CD14-positive monocyte (primary cell): Measurements from ENCODE around the gene GBGT1. TPM values are rescaled to one million over a fixed set of nuclear protein-coding genes. Genes with fewer than 3 reads are reported as not detected.

Experiments
- DNase-seq, 3 donors: peaks; one replicate each; pipeline ENCODE4 v3.0.0-alpha.2; 2011 to 2022
- H2AFZ ChIP-seq: 2 replicates; pipeline ENCODE4 v1.6.0; 2012; ENCODE audit warnings: mild to moderate bottlenecking, low read depth, low read length, inconsistent platforms; ENCODE audit not compliant: insufficient read depth, poor library complexity, severe bottlenecking
- H3K27ac ChIP-seq, 2 donors: 1 replicate in 1 of 2; 2 replicates in 1 of 2; pipeline ENCODE4 v1.5.1; 2012 to 2013; ENCODE audit warnings: low read length in 2 of 2, control low read depth in 1 of 2, inconsistent platforms in 1 of 2, low read depth in 1 of 2, mild to moderate bottlenecking in 1 of 2
- H3K27me3 ChIP-seq, 2 donors: one replicate each; pipeline versions ENCODE4 v1.6.0 to v1.6.1; 2011 to 2013; ENCODE audit warnings: low read length in 2 of 2; ENCODE audit not compliant: control insufficient read depth in 2 of 2, insufficient read depth in 2 of 2
- H3K36me3 ChIP-seq, 2 donors: replicated peaks in 1 of 2; 1 replicate in 1 of 2; 2 replicates in 1 of 2; pipeline versions ENCODE4 v1.5.1 to v1.6.1; 2012 to 2013; ENCODE audit warnings: low read length in 2 of 2, control low read depth in 1 of 2, inconsistent platforms in 1 of 2, mild to moderate bottlenecking in 1 of 2; ENCODE audit not compliant: insufficient read depth in 2 of 2, control insufficient read depth in 1 of 2
- H3K4me1 ChIP-seq, 2 donors: 1 replicate in 1 of 2; 2 replicates in 1 of 2; pipeline versions ENCODE4 v1.5.1 to v1.6.1; 2012 to 2013; ENCODE audit warnings: low read length in 2 of 2, control low read depth in 1 of 2, inconsistent platforms in 1 of 2, mild to moderate bottlenecking in 1 of 2, moderate library complexity in 1 of 2; ENCODE audit not compliant: insufficient read depth in 2 of 2, control insufficient read depth in 1 of 2
- H3K4me2 ChIP-seq: replicated peaks from 2 replicates; pipeline ENCODE3; 2012; ENCODE audit warnings: low read length, moderate library complexity, mild to moderate bottlenecking; ENCODE audit not compliant: poor library complexity, severe bottlenecking; ENCODE audit errors: extremely low read depth
- H3K4me3 ChIP-seq, 3 experiments: fragments of 200-600 bp in 1 of 3; sonication (generic) in 1 of 3; replicated peaks in 1 of 3; 1 replicate in 2 of 3; 2 replicates in 1 of 3; pipeline ENCODE4 v1.5.1; 2011 to 2013; ENCODE audit warnings: low read length in 3 of 3, mild to moderate bottlenecking in 3 of 3, control low read depth in 2 of 3, low read depth in 2 of 3, inconsistent platforms in 1 of 3, moderate library complexity in 1 of 3
- H3K79me2 ChIP-seq: 2 replicates; pipeline ENCODE4 v1.6.0; 2012; ENCODE audit warnings: mild to moderate bottlenecking, control low read depth, inconsistent platforms, low read length, moderate library complexity; ENCODE audit not compliant: insufficient read depth
- H3K9ac ChIP-seq: 2 replicates; pipeline ENCODE4 v1.6.0; 2017; ENCODE audit warnings: low read length, mild to moderate bottlenecking; ENCODE audit not compliant: insufficient read depth, poor library complexity, severe bottlenecking
- H3K9me3 ChIP-seq, 2 donors: replicated peaks in 1 of 2; 1 replicate in 1 of 2; 2 replicates in 1 of 2; pipeline versions ENCODE4 v1.5.1 to v1.6.1; 2012 to 2013; ENCODE audit warnings: low read length in 2 of 2, control low read depth in 1 of 2; ENCODE audit not compliant: control insufficient read depth in 1 of 2, insufficient read depth in 1 of 2
- H4K20me1 ChIP-seq: 2 replicates; pipeline ENCODE4 v1.6.0; 2012; ENCODE audit warnings: mild to moderate bottlenecking, low read length, control low read depth, moderate library complexity; ENCODE audit not compliant: insufficient read depth
- H3K27ac Mint-ChIP-seq, 7 donors: one replicate each; pipeline ENCODE4 v1.8.0; 2020; ENCODE audit warnings: mild to moderate bottlenecking in 7 of 7, mixed read lengths in 7 of 7, moderate library complexity in 6 of 7, inconsistent platforms in 2 of 7
- H3K27me3 Mint-ChIP-seq, 3 donors: one replicate each; pipeline ENCODE4 v1.8.0; 2021 to 2022; ENCODE audit warnings: low read depth in 3 of 3, mild to moderate bottlenecking in 3 of 3, mixed read lengths in 3 of 3, moderate library complexity in 3 of 3, inconsistent platforms in 1 of 3
- H3K36me3 Mint-ChIP-seq, 2 donors: one replicate each; pipeline ENCODE4 v1.8.0; 2020; ENCODE audit warnings: mixed read lengths in 2 of 2, inconsistent platforms in 1 of 2, mild to moderate bottlenecking in 1 of 2
- H3K4me1 Mint-ChIP-seq: one replicate; pipeline ENCODE4 v1.8.0; 2020; ENCODE audit warnings: mild to moderate bottlenecking, mixed read lengths
- H3K4me3 Mint-ChIP-seq, 2 donors: one replicate each; pipeline ENCODE4 v1.8.0; 2020; ENCODE audit warnings: mild to moderate bottlenecking in 2 of 2, mixed read lengths in 2 of 2, moderate library complexity in 1 of 2
- H3K9me3 Mint-ChIP-seq, 7 donors: one replicate each; pipeline ENCODE4 v1.8.0; 2020 to 2022; ENCODE audit warnings: mixed read lengths in 7 of 7, mild to moderate bottlenecking in 6 of 7, moderate library complexity in 6 of 7, inconsistent platforms in 2 of 7
- CTCF ChIP-seq: fragments of 200-600 bp; IDR thresholded peaks from one replicate; pipeline ENCODE4 v1.8.0; 2022; ENCODE audit warnings: antibody characterized with exemption, mild to moderate bottlenecking
- WGBS: methylation state at CpG from one replicate; pipeline ENCODE4 v1.1.5; 2013; ENCODE audit warnings: missing lambda C conversion rate; ENCODE audit not compliant: insufficient coverage; 5-methylcytosine and 5-hydroxymethylcytosine counted together
- intact Hi-C, 2 donors: fragments of 100-400 bp; cut with micrococcal nuclease; formaldehyde crosslinking; loops; one replicate each; pipeline versions ENCODE4 v1.15.0 to v1.15.1; 2023
- polyA plus RNA-seq, 3 donors: library from polyadenylated mRNA; depleted of rRNA in 1 of 3; unstranded in 2 of 3; stranded (reverse) in 1 of 3; fragments of 300-500 nt in 2 of 3; fragments of >200 nt in 1 of 3; fragmentation: Illumina TruSeq in 2 of 3; gene quantifications; 1 replicate in 2 of 3; 2 replicates in 1 of 3; pipeline ENCODE4 v1.2.3, GENCODE V29; 2012 to 2021

Gene GBGT1
- polyA plus RNA-seq, 3 donors = 7.1 to 40.1 (median 8.0) TPM

- Histone ChIP-seq H3K79me2 (peaks cover 11% of the 10 kb centered on the region), H2AFZ (no peak overlapping the region), H3K4me2 (peak overlapping the region; percentile 94), H3K36me3 (no peaks in the 10 kb centered on the region), H3K27ac (peak overlapping the region; percentile 95 to 99), H3K9ac (peak overlapping the region; percentile 69), H4K20me1 (peaks cover 17% of the 10 kb centered on the region), H3K27me3 (no peaks in the 10 kb centered on the region), H3K4me1 (peaks cover 70 to 87% of the 10 kb centered on the region in 2 donors), H3K9me3 (no peaks in the 10 kb centered on the region), H3K4me3 (peak overlapping the region in 1 of 3 experiments; percentile 39)
- peak overlapping the region; percentile 69 to 71 for H3K4me3 Mint-ChIP-seq
- no peak for TF ChIP-seq CTCF
- intact Hi-C loops = loop anchor here in 1 of 2 donors (1.0 kb wide), 1 partner anchor 10 kb away; no protein-coding TSS in a partner anchor
- peak overlapping the region; percentile 99 to 100 (median 100) for H3K27ac Mint-ChIP-seq
- peak; percentile 85 to 93 (median 89) for DNase-seq
- peaks cover 5 to 9% (median 8%) of the 10 kb centered on the region in 3 donors for H3K27me3 Mint-ChIP-seq
- WGBS = 44% methylated on average over 6 of the region's 8 CpGs
- peaks cover 86% of the 10 kb centered on the region for H3K4me1 Mint-ChIP-seq
- H3K9me3 Mint-ChIP-seq = peaks cover 0 to 2% (median 0%) of the 10 kb centered on the region in 7 donors
- peaks cover 4 to 20% of the 10 kb centered on the region in 2 donors for H3K36me3 Mint-ChIP-seq
Measured at GRCh38 chr9:133121915-133122550, 41.7 kb downstream of the GBGT1 start.

- Mint-ChIP-seq H3K27me3 (peaks cover 5 to 9% (median 8%) of the 10 kb centered on the region in 3 donors), H3K36me3 (peaks cover 4 to 20% of the 10 kb centered on the region in 2 donors), H3K9me3 (peaks cover 0 to 2% (median 0%) of the 10 kb centered on the region in 7 donors), H3K4me3 (peak within 1 kb of the TSS; percentile 85 to 87), H3K27ac (peak within 1 kb of the TSS; percentile 99 to 100 (median 100)), H3K4me1 (peaks cover 79% of the 10 kb centered on the region)
- no peaks in the 10 kb centered on the region for H3K9me3 ChIP-seq
- no peaks in the 10 kb centered on the region for H3K36me3 ChIP-seq
- H3K27me3 ChIP-seq = no peaks in the 10 kb centered on the region
- peaks cover 66 to 81% of the 10 kb centered on the region in 2 donors for H3K4me1 ChIP-seq
- peak within 1 kb of the TSS; percentile 53 to 83 (median 62) for H3K4me3 ChIP-seq
- peaks cover 17% of the 10 kb centered on the region for H4K20me1 ChIP-seq
- intact Hi-C loops = loop anchor here in 1 of 2 donors (1.0 kb wide), 1 partner anchor 9 kb away; no protein-coding TSS in a partner anchor
- peaks cover 13% of the 10 kb centered on the region for H3K79me2 ChIP-seq
- peak within 1 kb of the TSS; percentile 94 for H3K4me2 ChIP-seq
- DNase-seq = peak; percentile 96 to 100 (median 96)
- H3K27ac ChIP-seq = peak within 1 kb of the TSS; percentile 95 to 99
- no peak within 1 kb of the TSS for H2AFZ ChIP-seq
- WGBS = 0% methylated on average over 36 of the region's 53 CpGs
- TF ChIP-seq CTCF = no peak
- peak within 1 kb of the TSS; percentile 89 for H3K9ac ChIP-seq
Measured at GRCh38 chr9:133121198-133121914, 42.4 kb downstream of the GBGT1 start, which contains the start of gene RALGDS. Gene RALGDS (minus strand): TSS chr9:133121240. CDS start chr9:133121154, 86 bp downstream.
